IPS-18a (cell line): Measurements from ENCODE around the gene TAF4.

Source experiments
- H3K27ac ChIP-seq: one replicate; pipeline ENCODE4 v1.5.1; 2013; ENCODE audit warnings: low read length
- H3K27me3 ChIP-seq: one replicate; pipeline ENCODE4 v1.6.1; 2013; ENCODE audit warnings: mild to moderate bottlenecking, low read length; ENCODE audit not compliant: control insufficient read depth, insufficient read depth
- H3K36me3 ChIP-seq: one replicate; pipeline ENCODE4 v1.6.1; 2013; ENCODE audit warnings: low read depth, low read length; ENCODE audit not compliant: control insufficient read depth
- H3K4me1 ChIP-seq: one replicate; pipeline ENCODE4 v1.6.1; 2013; ENCODE audit warnings: low read depth, low read length; ENCODE audit not compliant: control insufficient read depth
- H3K4me3 ChIP-seq: one replicate; pipeline ENCODE4 v1.5.1; 2013; ENCODE audit warnings: low read length
- H3K9ac ChIP-seq: one replicate; pipeline ENCODE4 v1.6.1; 2013; ENCODE audit warnings: mild to moderate bottlenecking, low read length, moderate library complexity
- H3K9me3 ChIP-seq: one replicate; pipeline ENCODE4 v1.6.1; 2013; ENCODE audit warnings: low read depth, low read length; ENCODE audit not compliant: control insufficient read depth

Gene TAF4

DNA sequence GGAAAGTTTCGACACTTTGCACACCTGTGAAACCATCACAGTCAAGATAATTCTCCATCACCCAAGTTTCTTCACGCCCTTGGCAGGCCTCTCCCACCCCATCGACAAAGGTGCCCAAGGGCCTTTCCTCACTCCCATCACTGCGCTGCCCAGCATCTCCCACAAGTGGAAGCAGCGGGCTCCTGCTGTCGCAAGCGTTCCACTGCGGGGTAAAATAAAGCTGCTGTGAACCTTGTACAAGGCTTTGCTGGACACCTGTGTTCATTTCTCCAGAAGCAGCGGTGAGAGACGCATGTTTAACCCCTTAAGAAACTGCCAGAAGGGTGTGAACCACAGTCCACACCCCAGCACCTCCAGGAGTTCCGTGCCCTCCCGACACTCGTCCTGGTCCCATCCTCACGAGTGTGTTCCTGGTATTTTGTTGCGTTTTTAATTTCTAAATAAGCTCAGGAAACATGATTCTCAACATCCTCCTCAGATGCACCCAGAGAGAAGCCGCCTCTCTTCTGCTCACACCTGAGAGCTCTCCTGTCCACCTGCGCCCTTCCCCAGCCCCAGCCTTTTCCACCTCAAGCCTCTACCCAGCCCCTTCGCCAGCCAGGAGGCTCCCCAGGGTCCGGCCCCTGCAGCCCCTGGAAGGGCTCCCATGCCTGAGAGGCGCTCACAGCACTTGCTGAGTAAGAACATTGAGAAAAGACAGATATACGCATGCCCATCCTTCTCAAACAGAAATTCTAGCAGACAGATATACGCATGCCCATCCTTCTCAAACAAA is 97.5 kb downstream of the TAF4 start:
- Histone ChIP-seq H3K4me1 (no peaks in the 10 kb centered on the region), H3K9me3 (no peaks in the 10 kb centered on the region), H3K4me3 (no peak overlapping the region), H3K36me3 (peaks cover 17% of the 10 kb centered on the region), H3K27me3 (no peaks in the 10 kb centered on the region), H3K27ac (no peak overlapping the region), H3K9ac (no peak overlapping the region)

- Histone ChIP-seq H3K4me3 (no peak overlapping the region), H3K9ac (no peak overlapping the region), H3K27me3 (no peaks in the 10 kb centered on the region), H3K36me3 (peaks cover 8% of the 10 kb centered on the region), H3K9me3 (no peaks in the 10 kb centered on the region), H3K4me1 (no peaks in the 10 kb centered on the region), H3K27ac (no peak overlapping the region)
Observed at GRCh38 chr20:61967300-61967699, 98.4 kb downstream of the TAF4 start.

DNA sequence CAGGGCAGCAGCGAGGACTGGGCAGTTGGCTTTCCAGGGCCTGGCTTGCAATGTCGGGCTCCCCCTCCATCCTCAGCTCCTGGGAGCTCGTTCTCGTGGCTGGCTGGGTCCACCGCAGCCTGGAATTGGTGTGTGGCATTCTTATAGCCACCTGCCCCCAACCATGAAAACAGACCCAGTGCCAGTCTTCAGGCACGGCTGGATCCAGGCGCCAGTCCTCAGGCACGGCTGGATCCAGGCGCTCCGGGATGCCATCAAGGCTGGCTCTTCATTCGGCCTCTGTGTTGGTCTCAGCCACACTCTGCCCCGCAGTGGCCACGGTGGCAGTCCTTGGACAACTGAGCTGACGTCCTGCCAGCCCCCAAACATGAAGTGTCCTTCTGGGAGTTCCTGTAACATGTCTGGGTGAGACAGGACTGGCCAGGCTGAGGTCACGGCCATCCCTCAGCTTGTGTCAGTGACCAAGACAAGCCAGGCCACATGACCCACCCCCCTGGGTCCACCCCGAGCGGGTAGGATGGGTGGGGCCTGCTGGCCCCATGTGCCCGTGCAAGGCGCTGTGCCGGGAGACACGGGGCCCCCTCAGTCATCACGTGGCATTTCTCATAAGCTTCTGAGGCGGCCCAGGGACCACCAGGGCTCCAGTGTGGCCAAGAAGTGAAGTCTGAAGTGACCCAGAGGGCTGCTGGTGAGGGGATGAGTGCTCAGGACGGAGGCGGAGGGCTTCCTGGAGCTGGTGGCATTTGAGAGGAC is 99.0 kb downstream of the TAF4 start:
- H3K9ac ChIP-seq, result no peak overlapping the region
- H3K27me3 ChIP-seq, result no peaks in the 10 kb centered on the region
- H3K4me1 ChIP-seq, result no peaks in the 10 kb centered on the region
- no peak overlapping the region for H3K27ac ChIP-seq
- peaks cover 2% of the 10 kb centered on the region for H3K36me3 ChIP-seq
- H3K4me3 ChIP-seq, result no peak overlapping the region
- no peaks in the 10 kb centered on the region for H3K9me3 ChIP-seq

DNA sequence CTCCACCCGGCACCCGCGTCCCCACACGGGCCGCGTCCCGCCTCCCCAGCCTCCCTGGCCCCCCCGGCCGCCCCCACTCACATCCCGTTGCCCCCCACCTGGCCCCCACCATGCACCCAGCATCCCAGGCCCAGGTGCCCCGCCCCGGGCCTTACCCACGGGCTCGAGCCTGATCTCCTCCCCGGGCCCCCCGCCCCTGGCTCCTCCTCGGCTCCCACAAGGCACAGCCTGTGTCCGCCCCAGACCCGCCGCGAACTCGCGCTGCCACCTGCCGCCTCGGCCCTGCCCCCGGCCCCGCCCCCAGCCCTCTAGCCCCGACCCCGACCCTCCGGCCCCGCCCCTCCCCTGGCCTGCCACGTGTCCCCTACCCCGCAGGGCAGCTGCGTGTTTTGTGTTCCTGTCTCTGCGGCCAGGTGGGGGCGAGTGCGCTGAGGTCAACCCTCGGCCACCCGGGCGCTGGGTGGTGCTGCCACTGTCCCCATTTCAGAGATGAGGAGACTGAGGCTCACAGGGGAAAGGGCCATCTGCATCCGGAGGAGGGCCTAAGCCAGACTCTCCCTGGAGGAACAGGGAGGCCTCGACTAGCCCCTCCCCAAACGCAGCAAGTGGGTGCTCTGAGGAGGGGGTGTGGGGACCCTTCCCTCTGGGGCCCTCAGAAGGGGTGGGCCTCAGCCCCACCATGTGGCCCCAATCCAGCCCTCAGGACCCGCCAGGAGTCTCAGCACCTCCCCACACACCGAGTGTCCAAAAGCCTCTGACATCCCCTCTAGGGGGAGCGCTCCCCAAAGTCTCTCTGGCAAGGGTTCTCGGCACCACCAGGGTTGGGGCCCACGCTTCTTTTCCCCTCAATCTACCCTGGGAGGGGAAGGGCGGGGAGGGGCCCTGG is 99.8 kb downstream of the TAF4 start:
- Histone ChIP-seq H3K4me1 (no peaks in the 10 kb centered on the region), H3K36me3 (no peaks in the 10 kb centered on the region), H3K4me3 (no peak overlapping the region), H3K27ac (no peak overlapping the region), H3K9me3 (no peaks in the 10 kb centered on the region), H3K27me3 (no peaks in the 10 kb centered on the region), H3K9ac (no peak overlapping the region)

DNA sequence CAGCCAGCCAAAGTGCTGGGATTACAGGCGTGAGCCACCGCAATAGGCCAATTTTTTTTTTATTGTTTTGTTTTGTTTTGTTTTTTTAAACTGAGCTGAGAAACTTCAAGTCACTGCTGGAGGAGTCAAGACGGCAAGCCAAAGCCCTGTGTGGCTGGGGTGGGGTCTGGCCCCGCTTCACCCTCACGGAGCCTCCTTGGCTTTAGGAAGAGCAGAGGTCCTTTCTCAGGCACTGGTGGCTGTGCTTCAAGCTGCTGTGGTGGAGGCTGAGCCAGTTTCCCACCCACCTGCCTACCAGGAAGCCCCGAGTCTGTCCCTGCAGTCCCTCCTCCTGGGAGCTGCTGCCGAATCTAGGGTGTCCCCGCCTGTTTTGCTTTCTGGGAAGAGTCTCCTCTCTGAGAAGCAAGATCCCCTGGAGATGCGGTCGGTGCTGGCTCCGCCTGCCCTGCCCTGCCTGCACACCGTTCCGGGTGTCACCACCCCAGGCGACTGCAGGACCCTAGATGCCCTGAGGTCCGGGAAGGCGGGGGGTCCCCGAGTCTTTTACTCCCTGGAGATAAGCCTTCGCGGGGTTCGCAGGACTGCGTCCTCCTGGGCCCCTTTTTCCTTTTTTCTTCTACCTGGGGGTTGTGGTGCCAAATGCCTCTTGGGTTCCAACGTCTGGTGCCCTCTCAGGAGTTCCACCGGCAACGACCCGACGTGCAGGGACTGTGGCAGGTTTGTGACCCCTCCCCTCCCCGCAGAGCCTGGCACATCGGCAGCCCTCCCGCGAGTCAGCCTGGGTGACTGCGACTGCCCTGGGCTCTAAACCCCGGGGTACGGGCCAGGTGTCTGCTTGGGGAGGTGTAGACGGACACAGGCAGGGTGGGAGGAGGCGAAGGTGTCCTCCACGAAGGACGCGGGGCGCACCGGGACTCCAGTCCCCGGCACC is 100.7 kb downstream of the TAF4 start:
- no peaks in the 10 kb centered on the region for H3K36me3 ChIP-seq
- H3K4me1 ChIP-seq, result no peaks in the 10 kb centered on the region
- H3K9ac ChIP-seq, result no peak overlapping the region
- no peak overlapping the region for H3K4me3 ChIP-seq
- H3K27me3 ChIP-seq, result no peaks in the 10 kb centered on the region
- no peaks in the 10 kb centered on the region for H3K9me3 ChIP-seq
- H3K27ac ChIP-seq, result no peak overlapping the region

- peaks cover 3% of the 10 kb centered on the region for H3K4me1 ChIP-seq
Observed at GRCh38 chr20:61963885-61964674, 101.6 kb downstream of the TAF4 start.

DNA sequence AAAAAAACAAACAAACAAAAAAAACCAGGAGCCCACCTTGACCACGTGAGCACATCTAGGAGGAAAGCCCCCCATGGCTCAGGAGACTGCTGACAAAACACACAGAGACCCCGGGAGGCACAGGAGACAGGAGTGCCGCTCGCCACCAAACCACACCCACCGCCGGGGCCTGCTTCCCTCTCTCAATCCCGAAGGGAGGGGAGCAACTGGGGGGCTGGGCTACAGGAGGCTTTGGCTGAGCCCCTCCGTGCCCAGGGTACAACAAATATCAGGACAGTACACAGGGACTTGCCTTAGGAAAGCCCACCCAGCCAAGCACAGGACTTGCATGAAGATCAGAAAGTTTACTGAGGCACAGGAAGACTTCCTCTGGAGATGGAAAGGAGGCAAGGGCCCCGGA is 102.5 kb downstream of the TAF4 start:
- no peak overlapping the region for H3K9ac ChIP-seq
- no peaks in the 10 kb centered on the region for H3K27me3 ChIP-seq
- H3K4me1 ChIP-seq, result peaks cover 3% of the 10 kb centered on the region
- no peaks in the 10 kb centered on the region for H3K36me3 ChIP-seq
- H3K9me3 ChIP-seq, result no peaks in the 10 kb centered on the region
- H3K4me3 ChIP-seq, result no peak overlapping the region
- no peak overlapping the region for H3K27ac ChIP-seq

More at GRCh38 chr20:61963885-61964674, 101.6 kb downstream of the TAF4 start:
- no peak overlapping the region for H3K4me3 ChIP-seq
- H3K9ac ChIP-seq, result no peak overlapping the region
- H3K27me3 ChIP-seq, result no peaks in the 10 kb centered on the region
- no peaks in the 10 kb centered on the region for H3K36me3 ChIP-seq
- H3K27ac ChIP-seq, result no peak overlapping the region
- no peaks in the 10 kb centered on the region for H3K9me3 ChIP-seq

GRCh38 chr20:61960836-61961235 is 104.8 kb downstream of the TAF4 start:
- no peak overlapping the region for H3K27ac ChIP-seq
- no peak overlapping the region for H3K4me3 ChIP-seq
- H3K9me3 ChIP-seq, result no peaks in the 10 kb centered on the region
- peaks cover 3% of the 10 kb centered on the region for H3K4me1 ChIP-seq
- no peaks in the 10 kb centered on the region for H3K27me3 ChIP-seq
- H3K36me3 ChIP-seq, result no peaks in the 10 kb centered on the region
- no peak overlapping the region for H3K9ac ChIP-seq

DNA sequence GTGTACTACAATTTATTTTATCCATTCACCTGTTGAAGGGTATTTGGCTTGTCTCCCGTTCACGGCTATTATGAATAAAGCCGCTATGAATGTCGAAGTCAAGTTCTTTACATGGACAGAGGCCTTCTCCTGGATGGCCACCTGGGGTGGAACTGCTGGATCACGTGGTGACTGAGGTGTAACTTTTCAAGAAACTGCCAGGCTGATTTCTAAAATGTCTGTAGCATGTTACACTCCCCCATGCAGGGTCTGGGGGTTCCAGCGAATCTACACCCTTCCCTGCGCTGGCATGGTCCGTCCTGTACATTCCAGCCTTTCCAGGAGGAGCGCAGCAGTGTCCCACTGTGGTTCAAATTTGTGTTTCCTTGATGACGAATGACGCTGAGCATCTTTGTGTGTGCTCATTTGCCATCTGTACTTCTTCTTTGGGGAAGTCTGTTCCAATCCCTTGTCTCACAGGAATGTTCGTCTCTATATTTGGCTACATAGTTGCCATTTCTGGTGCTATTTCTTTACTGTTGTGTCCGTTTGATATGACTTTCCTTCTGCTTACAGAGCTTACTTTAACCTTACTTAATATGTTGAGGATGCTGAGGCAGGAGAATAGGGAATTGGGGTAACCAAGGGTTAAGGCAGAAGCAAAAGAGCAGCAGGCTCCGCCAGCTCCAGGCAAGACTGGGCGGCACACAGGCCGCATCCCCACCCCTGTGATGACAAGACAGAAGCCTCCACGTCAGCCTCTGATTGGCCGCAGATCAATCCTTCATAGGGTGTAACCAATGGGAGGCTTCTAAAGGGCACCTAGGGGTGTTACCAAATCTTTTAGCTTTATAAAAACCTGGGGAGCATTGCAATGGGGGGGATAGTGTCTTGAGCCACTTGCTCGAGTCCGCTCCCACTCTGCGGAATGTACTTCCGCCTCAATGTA is 106.6 kb downstream of the TAF4 start:
- Histone ChIP-seq H3K4me1 (peaks cover 3% of the 10 kb centered on the region), H3K9ac (no peak overlapping the region), H3K4me3 (no peak overlapping the region), H3K27me3 (no peaks in the 10 kb centered on the region), H3K36me3 (no peaks in the 10 kb centered on the region), H3K27ac (no peak overlapping the region), H3K9me3 (no peaks in the 10 kb centered on the region)
